ENCODE data around the gene SCN7A. TPM values are rescaled to one million over a fixed set of nuclear protein-coding genes. Genes with fewer than 3 reads are reported as not detected.
"Not testable (repeated sequence)": the region's sequence is repeated elsewhere in the genome, so short reads cannot be mapped to it uniquely, and the experiment has no call there.

SCN7A gene
- total RNA-seq, 1 donor, result under 0.01 TPM

- no peak overlapping the region for H3K4me3 ChIP-seq (ENCODE audit: low read depth, low read length)
- no peak for TF ChIP-seq CTCF (IDR thresholded peaks at IDR 0.05; ENCODE audit: insufficient read depth, low read length)
- DNase-seq (ENCODE audit: low read depth), result no peak
Measured at GRCh38 chr2:166365803-166366420, 128.1 kb downstream of the SCN7A start.

GRCh38 chr2:166365239-166365638 is 128.8 kb downstream of the SCN7A start:
- TF ChIP-seq CTCF (IDR thresholded peaks at IDR 0.05; ENCODE audit: insufficient read depth, low read length), result no peak
- no peak for DNase-seq (ENCODE audit: low read depth)
- no peak overlapping the region for H3K4me3 ChIP-seq (ENCODE audit: low read depth, low read length)

GRCh38 chr2:166364476-166365161 is 129.4 kb downstream of the SCN7A start:
- H3K4me3 ChIP-seq (ENCODE audit: low read depth, low read length), result no peak overlapping the region
- DNase-seq (ENCODE audit: low read depth), result no peak
- TF ChIP-seq CTCF (IDR thresholded peaks at IDR 0.05; ENCODE audit: insufficient read depth, low read length), result no peak

- peak; percentile 65 for DNase-seq (ENCODE audit: low read depth)
- TF ChIP-seq CTCF (IDR thresholded peaks at IDR 0.05; ENCODE audit: insufficient read depth, low read length), result peak; percentile 68
- H3K4me3 ChIP-seq (ENCODE audit: low read depth, low read length), result no peak overlapping the region
Measured at GRCh38 chr2:166361351-166362153, 132.5 kb downstream of the SCN7A start.

GRCh38 chr2:166360906-166361305 is 133.1 kb downstream of the SCN7A start:
- no peak for DNase-seq (ENCODE audit: low read depth)
- TF ChIP-seq CTCF (IDR thresholded peaks at IDR 0.05; ENCODE audit: insufficient read depth, low read length), result no peak
- H3K4me3 ChIP-seq (ENCODE audit: low read depth, low read length), result no peak overlapping the region

- no peak for TF ChIP-seq CTCF (IDR thresholded peaks at IDR 0.05; ENCODE audit: insufficient read depth, low read length)
Measured at GRCh38 chr2:166360426-166360825, 133.6 kb downstream of the SCN7A start.

GRCh38 chr2:166357950-166358321 is 136.1 kb downstream of the SCN7A start:
- H3K4me3 ChIP-seq (ENCODE audit: low read depth, low read length); DNase-seq (ENCODE audit: low read depth): not testable (repeated sequence)

More at GRCh38 chr2:166360426-166360825, 133.6 kb downstream of the SCN7A start:
- H3K4me3 ChIP-seq (ENCODE audit: low read depth, low read length), result no peak overlapping the region
- DNase-seq (ENCODE audit: low read depth), result no peak
